HG03025 (cell line): Measurements from ENCODE around the gene TMEM143.
"Not testable (repeated sequence)": the region's sequence is repeated elsewhere in the genome, so short reads cannot be mapped to it uniquely, and the experiment has no call there.

ENCODE experiments used
- ATAC-seq: cut with Tn5 transposase; IDR thresholded peaks from one replicate; pipeline ENCODE4 v1.9.1; 2021; ENCODE audit warnings: mild to moderate bottlenecking, moderate library complexity; ENCODE audit not compliant: unreplicated experiment, low FRiP score

The TMEM143 gene

GRCh38 chr19:48297975-48298374 lies 65.8 kb downstream of the TMEM143 start:
- no peak for ATAC-seq

GRCh38 chr19:48296963-48297734 lies 66.6 kb downstream of the TMEM143 start:
- ATAC-seq, result no peak

GRCh38 chr19:48295458-48295857 lies 68.3 kb downstream of the TMEM143 start:
- ATAC-seq, result no peak

GRCh38 chr19:48292798-48293197 lies 70.9 kb downstream of the TMEM143 start:
- ATAC-seq, result no peak

GRCh38 chr19:48291489-48291815 lies 72.3 kb downstream of the TMEM143 start:
- not testable (repeated sequence) for ATAC-seq

- ATAC-seq, result no peak
Measured at GRCh38 chr19:48290771-48291488, 72.8 kb downstream of the TMEM143 start.

- no peak for ATAC-seq
Measured at GRCh38 chr19:48290401-48290770, 73.4 kb downstream of the TMEM143 start.

GRCh38 chr19:48287748-48288147 lies 76.0 kb downstream of the TMEM143 start:
- no peak for ATAC-seq

GRCh38 chr19:48284896-48285295 lies 78.8 kb downstream of the TMEM143 start:
- ATAC-seq, result no peak

- no peak for ATAC-seq
Measured at GRCh38 chr19:48283908-48284307, 79.8 kb downstream of the TMEM143 start.
